ENCODE results near the gene NFE2. TPM values are rescaled to one million over a fixed set of nuclear protein-coding genes. Genes with fewer than 3 reads are reported as not detected.
"Not testable (repeated sequence)": the region's sequence is repeated elsewhere in the genome, so short reads cannot be mapped to it uniquely, and the experiment has no call there.

The NFE2 gene
- total and polyA plus RNA-seq, 2 donors = 0.34 to 0.63 TPM

GRCh38 chr12:54298904-54299303, 1.9 kb downstream of the NFE2 start:
- Histone ChIP-seq H3K4me3 (ENCODE audit: low read depth, low read length) (no peak overlapping the region), H3K4me1 (ENCODE audit: insufficient read depth) (no peaks in the 10 kb centered on the region), H3K27ac (ENCODE audit: low read depth) (no peak overlapping the region), H3K36me3 (ENCODE audit: insufficient read depth) (no peaks in the 10 kb centered on the region)
- 92% methylated on average over 5 of the region's 5 CpGs for WGBS
- DNase-seq (ENCODE audit: extremely low spot score) = no peak

DNA sequence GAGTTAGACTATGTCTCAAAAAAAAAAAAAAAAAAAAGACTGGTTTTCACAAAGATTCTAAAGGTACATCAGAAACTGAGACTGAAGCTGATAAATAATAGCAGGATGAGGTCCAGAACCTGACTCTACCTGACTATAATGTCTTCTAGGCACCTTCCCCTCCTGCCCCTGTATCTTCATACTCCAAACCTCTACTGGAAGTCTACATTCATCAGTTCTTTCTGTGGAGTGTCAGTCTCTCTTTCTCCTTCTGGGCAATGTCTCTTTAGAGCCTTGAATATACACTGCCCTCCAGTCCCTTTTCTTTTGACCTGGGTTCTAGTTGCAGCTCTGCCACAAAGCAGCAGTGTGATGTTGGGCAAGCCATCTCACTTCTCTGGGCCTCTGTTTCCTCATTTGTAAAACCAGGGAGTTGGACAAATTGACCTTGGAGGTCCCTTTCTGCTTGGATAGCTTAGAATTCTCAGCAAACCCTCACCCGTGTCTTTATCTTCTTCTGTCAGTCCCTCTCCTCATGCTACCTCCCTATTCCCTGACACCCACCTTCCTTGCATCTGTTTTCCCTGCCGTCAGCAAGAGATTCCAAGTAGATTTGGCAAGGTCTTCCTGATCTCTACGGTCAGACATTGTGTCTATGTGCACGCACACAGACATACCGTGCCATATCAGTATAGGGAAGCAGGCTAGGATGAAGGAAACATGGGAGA, 4.3 kb downstream of the NFE2 start:
- Histone ChIP-seq H3K27ac (ENCODE audit: low read depth) (no peak overlapping the region), H3K36me3 (ENCODE audit: insufficient read depth) (no peaks in the 10 kb centered on the region), H3K4me3 (ENCODE audit: low read depth, low read length) (no peak overlapping the region), H3K4me1 (ENCODE audit: insufficient read depth) (no peaks in the 10 kb centered on the region)
- DNase-seq (ENCODE audit: extremely low spot score) = no peak
- WGBS = 68% methylated on average over 5 of the region's 5 CpGs

- Histone ChIP-seq H3K4me3 (ENCODE audit: low read depth, low read length) (no peak overlapping the region), H3K36me3 (ENCODE audit: insufficient read depth) (no peaks in the 10 kb centered on the region), H3K27ac (ENCODE audit: low read depth) (no peak overlapping the region), H3K4me1 (ENCODE audit: insufficient read depth) (no peaks in the 10 kb centered on the region)
- 80% methylated on average over 9 of the region's 9 CpGs for WGBS
- no peak for DNase-seq (ENCODE audit: extremely low spot score)
These were observed 5.8 kb downstream of the NFE2 start for GRCh38 chr12:54294953-54295566.

DNA sequence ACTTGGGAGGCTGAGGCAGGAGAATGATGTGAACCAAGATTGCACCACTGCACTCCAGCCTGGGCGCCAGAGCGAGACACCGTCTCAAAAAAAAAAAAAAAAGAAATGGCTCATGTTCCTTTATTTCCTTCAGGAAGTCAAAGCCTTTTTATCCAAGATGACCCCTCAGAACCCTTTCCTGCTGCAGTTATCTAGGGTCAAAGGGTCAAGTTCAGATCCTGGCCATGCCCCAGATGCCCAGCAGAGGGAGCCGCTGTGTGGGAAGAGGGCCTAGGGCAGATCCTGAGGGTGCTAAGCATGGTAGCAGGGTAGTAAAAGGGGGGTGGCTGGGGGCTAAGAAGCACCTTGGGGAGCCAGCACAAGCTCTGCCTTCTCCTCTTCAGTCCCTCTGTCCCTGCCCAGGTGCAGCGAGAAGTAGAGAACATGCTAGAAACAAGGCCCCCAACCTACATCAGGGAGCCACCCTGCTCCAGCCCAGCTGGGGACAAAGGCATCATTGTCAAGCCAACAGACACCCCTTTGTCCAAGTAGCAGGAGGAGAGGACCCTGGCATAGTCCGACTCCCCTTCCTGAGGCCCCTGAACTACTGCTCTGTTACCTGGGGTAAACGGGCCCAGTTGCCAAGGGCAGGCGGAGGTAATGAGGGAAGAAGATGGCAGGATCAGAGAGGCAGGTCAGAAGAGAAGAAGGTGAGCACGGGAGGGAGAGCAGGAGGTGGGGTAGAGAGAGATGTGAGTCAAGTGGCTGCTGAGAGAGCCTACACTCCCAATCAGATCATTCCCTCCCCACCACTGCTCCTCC, 6.5 kb downstream of the NFE2 start:
- Histone ChIP-seq H3K4me1 (ENCODE audit: insufficient read depth) (no peaks in the 10 kb centered on the region), H3K4me3 (ENCODE audit: low read depth, low read length) (no peak overlapping the region), H3K27ac (ENCODE audit: low read depth) (no peak overlapping the region), H3K36me3 (ENCODE audit: insufficient read depth) (no peaks in the 10 kb centered on the region)
- 70% methylated on average over 9 of the region's 9 CpGs for WGBS
- DNase-seq (ENCODE audit: extremely low spot score) = no peak

DNA sequence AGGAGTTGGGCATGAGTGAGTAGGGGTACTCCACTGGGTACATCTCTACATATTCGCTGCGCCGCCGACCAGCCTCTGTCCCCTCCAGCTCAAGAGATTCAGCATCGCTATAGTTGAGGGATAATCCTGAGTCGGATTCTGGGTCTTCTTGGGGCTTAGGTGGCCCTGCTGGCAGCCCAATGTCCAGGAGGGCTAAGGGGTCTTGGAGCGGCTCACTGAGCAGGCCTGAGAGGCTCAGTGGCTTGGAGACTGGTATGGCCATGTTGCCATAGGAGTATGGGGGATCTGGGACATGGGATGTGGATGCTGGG, 7.9 kb downstream of the NFE2 start:
- Histone ChIP-seq H3K4me1 (ENCODE audit: insufficient read depth) (no peaks in the 10 kb centered on the region), H3K4me3 (ENCODE audit: low read depth, low read length) (no peak overlapping the region), H3K36me3 (ENCODE audit: insufficient read depth) (peaks cover 1% of the 10 kb centered on the region), H3K27ac (ENCODE audit: low read depth) (no peak overlapping the region)
- no peak for DNase-seq (ENCODE audit: extremely low spot score)
- WGBS = 99% methylated on average over 7 of the region's 7 CpGs

DNA sequence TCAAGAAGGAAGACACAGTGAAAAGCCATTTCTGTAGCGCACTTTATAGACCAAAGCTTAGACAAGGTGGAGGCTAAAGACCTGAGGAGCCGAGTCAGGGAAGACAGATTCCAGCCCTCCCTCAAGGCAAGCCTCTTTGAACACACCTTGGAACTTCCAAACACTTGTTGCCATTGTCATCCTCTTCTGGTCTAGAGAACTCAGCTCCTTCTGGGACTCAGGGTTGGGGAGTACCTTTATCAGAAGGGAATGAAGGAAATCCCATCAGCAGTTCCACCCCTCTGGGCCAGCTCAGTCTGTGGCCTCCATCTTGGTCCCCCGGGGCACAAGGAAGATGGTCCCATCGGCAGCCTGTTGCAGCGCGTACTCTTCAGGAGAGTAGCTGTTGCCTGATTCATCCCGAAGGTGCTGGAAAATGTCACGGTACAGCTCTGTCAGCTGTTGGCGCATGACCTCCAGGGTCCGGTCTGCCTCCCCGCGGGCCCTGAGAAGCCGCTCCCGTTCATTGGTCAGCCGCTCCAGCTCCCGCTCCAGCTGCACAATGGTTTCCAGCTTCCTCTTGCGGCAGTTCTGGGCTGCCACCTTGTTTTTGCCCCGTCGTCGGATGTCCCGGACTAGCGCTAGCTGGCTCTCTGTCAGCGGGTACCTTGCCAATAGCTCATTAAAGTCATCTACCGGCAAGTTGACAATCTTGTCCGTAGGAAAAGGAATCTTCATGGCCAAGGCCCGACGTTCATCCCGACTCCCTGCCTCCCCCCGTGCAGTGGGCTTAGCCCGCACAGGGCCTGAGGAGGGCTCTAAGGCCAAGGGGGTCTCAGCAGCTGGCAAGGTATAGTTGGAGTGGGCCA, 8.5 kb downstream of the NFE2 start:
- Histone ChIP-seq H3K4me3 (ENCODE audit: low read depth, low read length) (no peak overlapping the region), H3K4me1 (ENCODE audit: insufficient read depth) (no peaks in the 10 kb centered on the region), H3K27ac (ENCODE audit: low read depth) (no peak overlapping the region), H3K36me3 (ENCODE audit: insufficient read depth) (peaks cover 3% of the 10 kb centered on the region)
- 91% methylated on average over 30 of the region's 30 CpGs for WGBS
- DNase-seq (ENCODE audit: extremely low spot score) = no peak

- WGBS = 62% methylated on average over 8 of the region's 8 CpGs
- DNase-seq (ENCODE audit: extremely low spot score) = no peak
- no peaks in the 10 kb centered on the region for H3K4me1 ChIP-seq (ENCODE audit: insufficient read depth)
- no peak overlapping the region for H3K27ac ChIP-seq (ENCODE audit: low read depth)
- H3K4me3 ChIP-seq (ENCODE audit: low read depth, low read length) = no peak overlapping the region
- H3K36me3 ChIP-seq (ENCODE audit: insufficient read depth) = peaks cover 3% of the 10 kb centered on the region
These were observed 13.3 kb downstream of the NFE2 start for GRCh38 chr12:54287261-54288157.

- H3K36me3 ChIP-seq (ENCODE audit: insufficient read depth) = peaks cover 3% of the 10 kb centered on the region
- no peak overlapping the region for H3K27ac ChIP-seq (ENCODE audit: low read depth)
- no peak overlapping the region for H3K4me3 ChIP-seq (ENCODE audit: low read depth, low read length)
- WGBS = 47% methylated on average over 12 of the region's 12 CpGs
- DNase-seq (ENCODE audit: extremely low spot score) = no peak
- H3K4me1 ChIP-seq (ENCODE audit: insufficient read depth) = no peaks in the 10 kb centered on the region
These were observed 14.5 kb downstream of the NFE2 start for GRCh38 chr12:54286042-54287030.

DNA sequence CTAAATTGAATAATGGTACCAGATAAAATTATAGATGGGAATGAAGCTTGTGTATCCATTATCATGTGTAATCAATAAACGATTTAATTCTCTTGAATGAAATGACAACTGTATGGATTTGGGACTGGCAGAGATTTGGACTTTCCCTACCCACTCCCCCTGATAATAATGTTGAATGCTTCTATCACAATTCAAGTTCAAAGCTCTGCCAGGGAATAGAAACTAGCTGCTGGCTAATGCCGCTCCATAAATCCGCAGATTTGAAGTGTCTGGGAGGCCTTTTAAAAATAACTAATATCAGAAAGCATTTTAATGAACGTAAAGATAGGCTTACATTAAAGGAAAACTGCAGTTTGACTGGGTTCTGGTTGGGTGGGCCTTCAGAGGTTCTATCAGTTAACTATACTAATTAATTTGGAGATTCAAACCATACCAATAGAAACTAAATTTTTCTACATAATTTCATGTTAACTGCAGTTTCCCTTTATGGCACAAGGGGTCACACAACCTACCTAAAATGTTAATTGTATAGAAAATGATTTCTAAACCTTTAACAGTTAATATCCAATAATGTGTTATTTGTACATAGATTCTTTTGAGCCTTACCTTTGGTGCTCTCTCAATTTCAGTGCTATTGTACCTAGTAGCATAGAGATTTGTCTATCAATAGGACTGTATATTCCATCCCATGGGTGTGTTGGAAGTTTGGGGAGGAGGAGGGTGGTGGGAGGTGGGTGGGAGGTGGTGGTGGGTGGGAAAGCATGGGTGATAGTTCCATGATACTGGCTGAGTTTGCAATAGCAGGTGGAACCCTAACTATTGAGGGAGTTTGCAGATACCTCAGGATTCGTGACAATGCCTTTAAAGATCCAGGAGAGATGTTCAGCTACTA, 15.4 kb downstream of the NFE2 start:
- whole genome bisulfite sequencing = 55% methylated on average over 5 of the region's 5 CpGs
- DNase-seq (ENCODE audit: extremely low spot score) = no peak
- peak overlapping the region; percentile 10 for H3K27ac ChIP-seq (ENCODE audit: low read depth)
- H3K4me1 ChIP-seq (ENCODE audit: insufficient read depth) = no peaks in the 10 kb centered on the region
- no peak overlapping the region for H3K4me3 ChIP-seq (ENCODE audit: low read depth, low read length)
- peaks cover 3% of the 10 kb centered on the region for H3K36me3 ChIP-seq (ENCODE audit: insufficient read depth)

DNA sequence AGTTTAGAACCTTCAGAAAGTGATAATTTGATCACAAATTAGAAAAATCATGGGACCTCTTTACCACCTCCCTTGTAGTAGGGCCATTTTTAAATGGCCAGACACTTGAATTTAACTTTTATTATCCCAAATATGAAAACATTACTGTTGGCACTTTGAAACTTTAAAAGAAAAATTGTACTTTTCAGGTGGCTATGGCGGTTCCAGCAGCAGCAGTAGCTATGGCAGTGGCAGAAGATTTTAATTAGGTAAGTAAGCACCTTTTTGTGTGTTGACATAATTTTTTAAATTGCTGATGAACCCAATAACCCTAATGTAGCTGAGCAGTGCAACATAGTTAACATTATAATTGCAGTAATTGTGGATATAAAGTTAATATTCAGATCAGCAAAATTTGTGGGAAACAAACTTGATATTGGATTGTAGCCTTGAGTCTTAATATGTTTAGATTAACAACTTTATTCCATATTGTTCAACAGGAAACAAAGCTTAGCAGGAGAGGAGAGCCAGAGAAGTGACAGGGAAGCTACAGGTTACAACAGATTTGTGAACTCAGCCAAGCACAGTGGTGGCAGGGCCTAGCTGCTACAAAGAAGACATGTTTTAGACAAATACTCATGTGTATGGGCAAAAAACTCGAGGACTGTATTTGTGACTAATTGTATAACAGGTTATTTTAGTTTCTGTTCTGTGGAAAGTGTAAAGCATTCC, 16.6 kb downstream of the NFE2 start:
- H3K4me1 ChIP-seq (ENCODE audit: insufficient read depth); H3K27ac ChIP-seq (ENCODE audit: low read depth); DNase-seq (ENCODE audit: extremely low spot score): not testable (repeated sequence)

More for the DNA sequence above, 16.6 kb downstream of the NFE2 start:
- not testable (repeated sequence) for H3K4me3 ChIP-seq (ENCODE audit: low read depth, low read length); H3K36me3 ChIP-seq (ENCODE audit: insufficient read depth)
- WGBS = 53% methylated on average over 1 of the region's 2 CpGs
